Superior temporal gyrus (tissue), 1 donor: ENCODE data around the gene ECE2.
"Not testable (repeated sequence)": the region's sequence is repeated elsewhere in the genome, so short reads cannot be mapped to it uniquely, and the experiment has no call there.

Source experiments
- DNase-seq: peaks from one replicate; pipeline ENCODE4 v3.0.0-alpha.2; 2016; ENCODE audit errors: extremely low spot score

The ECE2 gene

DNA sequence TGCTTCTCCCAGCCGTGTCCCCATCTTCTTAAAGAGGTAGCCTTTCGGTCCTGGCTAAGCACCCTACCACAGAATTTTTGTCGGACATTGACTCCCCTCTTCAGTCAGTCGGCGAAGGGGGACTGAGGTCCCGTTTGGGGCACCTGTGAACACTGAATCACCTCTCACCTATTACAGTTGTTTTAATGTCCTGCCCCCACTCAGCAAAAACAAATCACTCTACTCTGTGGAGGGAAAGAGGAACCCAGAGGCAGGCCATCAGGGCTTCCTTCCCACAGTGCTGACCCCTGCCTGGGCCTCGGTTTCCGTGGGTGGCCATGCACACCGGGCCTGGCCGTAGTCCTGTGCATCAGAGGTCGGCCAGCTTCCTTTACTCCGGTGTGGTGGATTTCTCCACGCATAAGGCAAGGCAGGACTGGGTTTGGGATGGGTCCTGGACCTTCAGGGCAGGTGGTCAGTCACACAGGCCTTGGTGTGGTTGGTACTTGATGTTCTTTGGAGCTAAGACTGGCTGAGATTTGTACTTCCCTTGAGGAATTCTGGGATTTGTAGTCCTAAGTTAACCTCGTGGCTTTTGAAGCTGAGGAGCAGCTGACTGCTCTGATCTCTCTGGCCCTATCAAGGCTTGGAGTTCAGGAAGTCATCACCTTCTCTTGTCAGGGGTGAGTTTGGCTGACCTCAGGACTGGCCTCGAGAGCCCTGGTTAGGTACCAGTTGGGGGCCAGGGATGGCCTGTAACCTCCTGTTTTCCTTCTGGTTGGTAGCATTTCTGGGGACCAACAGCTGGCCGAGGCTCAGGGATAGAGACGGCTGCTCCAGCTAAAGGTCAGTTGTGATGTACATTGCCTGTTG, 61.0 kb downstream of the ECE2 start:
- peak; percentile 91 for DNase-seq

GRCh38 chr3:184337399-184337714, 61.5 kb downstream of the ECE2 start, which contains the start of gene FAM131A:
TSS of gene FAM131A (plus strand) at chr3:184337600. CDS start at chr3:184337631, 31 bp downstream.
- DNase-seq: peak; percentile 79

DNA sequence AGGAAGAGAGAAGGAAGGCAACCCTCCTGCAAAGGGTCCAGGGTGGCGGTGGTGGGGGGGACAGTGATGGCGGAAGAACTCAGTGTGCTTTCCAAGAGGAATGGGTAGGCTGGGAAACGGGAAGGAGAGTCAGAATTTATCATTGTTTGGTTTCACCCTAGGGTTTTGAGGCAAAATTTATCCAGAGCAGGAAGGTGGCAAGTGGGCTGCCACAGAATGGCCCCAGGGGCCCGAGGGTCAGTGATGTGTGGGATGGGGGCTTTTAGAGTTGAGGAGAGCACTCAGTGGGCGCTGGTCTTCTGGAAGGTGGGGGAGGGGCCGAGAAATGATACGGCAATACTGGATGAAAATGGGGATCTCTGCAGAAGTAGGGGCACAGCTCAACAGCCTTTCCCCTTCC, 62.2 kb downstream of the ECE2 start:
- no peak for DNase-seq

DNA sequence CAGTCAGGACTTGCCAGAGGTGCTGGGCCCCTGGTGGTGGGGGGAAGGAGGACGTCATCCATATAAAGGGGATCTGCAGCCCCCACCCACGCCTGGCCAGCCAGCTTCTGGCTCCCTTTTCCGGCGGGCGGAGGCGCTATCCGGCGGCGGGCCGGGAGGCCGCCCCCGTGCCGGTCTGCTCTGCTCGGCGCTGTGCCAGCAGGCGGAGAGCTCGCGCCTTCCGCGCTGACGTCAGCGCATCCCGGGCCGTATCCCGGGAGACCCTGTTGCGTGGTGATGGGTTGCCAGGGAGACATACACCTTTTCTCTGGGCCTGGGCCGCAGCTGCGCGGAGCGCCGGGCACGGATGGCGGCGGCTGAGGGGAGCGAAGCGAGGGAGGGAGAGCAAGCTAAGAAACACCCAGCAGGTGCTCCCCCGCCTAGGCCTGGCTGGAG, 62.7 kb downstream of the ECE2 start:
- peak; percentile 75 for DNase-seq

- DNase-seq: no peak
Observed at GRCh38 chr3:184339001-184339400, 63.2 kb downstream of the ECE2 start.

GRCh38 chr3:184339451-184340135, 63.8 kb downstream of the ECE2 start:
- DNase-seq: not testable (repeated sequence)

DNA sequence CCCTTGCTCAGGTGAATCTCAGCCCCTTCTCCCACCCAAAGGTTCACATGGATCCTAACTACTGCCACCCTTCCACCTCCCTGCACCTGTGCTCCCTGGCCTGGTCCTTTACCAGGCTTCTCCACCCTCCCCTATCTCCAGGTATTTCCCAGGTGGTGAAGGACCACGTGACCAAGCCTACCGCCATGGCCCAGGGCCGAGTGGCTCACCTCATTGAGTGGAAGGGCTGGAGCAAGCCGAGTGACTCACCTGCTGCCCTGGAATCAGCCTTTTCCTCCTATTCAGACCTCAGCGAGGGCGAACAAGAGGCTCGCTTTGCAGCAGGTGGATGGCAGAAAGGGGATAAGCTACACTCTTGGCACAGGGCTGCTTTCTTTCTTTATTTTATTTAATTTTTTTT, 66.1 kb downstream of the ECE2 start:
- DNase-seq: no peak
